HCT116 (cell line): ENCODE results near the gene HSPA13. TPM values are rescaled to one million over a fixed set of nuclear protein-coding genes. Genes with fewer than 3 reads are reported as not detected.
A peak's percentile ranks its signal among the peaks of the same experiment; 100 is the strongest.

Source experiments
- ATAC-seq: fragments of 200-7000 bp; cut with Tn5 transposase; 2 replicates; pipeline ENCODE4 v1.9.1; 2020; ENCODE audit warnings: mild to moderate bottlenecking, moderate library complexity
- BruUV-seq: library from RNA; stranded (reverse); fragments of 400-500 nt; replicated peaks from 2 replicates; lab custom pipeline; 2021; lab: Mats Ljungman, UMichigan
- CTCF ChIA-PET: fragments of 300-600 bp; sonication (Branson Sonifier 250); formaldehyde crosslinking; loops from one replicate; lab custom pipeline; 2021; ENCODE audit warnings: antibody characterized with exemption; lab: Charles Lee
- POLR2A ChIA-PET: fragments of 300-600, 350-600 bp; sonication (Branson Sonifier 250); formaldehyde crosslinking; loops from one replicate; lab custom pipeline; 2021; ENCODE audit warnings: antibody characterized with exemption; lab: Charles Lee
- RAD21 ChIA-PET, 2 experiments: fragments of 300-600 bp; sonication (Branson Sonifier 250); formaldehyde crosslinking; loops; one replicate each; lab custom pipeline; 2023; ENCODE audit warnings: low total read pairs in 2 of 2; ENCODE audit not compliant: uncharacterized antibody in 2 of 2, unreplicated experiment in 2 of 2, low non-redundant PET in 1 of 2; lab: Charles Lee
- DNase-seq: peaks from one replicate; pipeline ENCODE4 v3.0.0-alpha.2; 2010; ENCODE audit warnings: low read depth, low spot score
- H2AFZ ChIP-seq: fragments of 200-600 bp; shearing (Covaris generic), sonication (generic); 2 replicates; pipeline ENCODE4 v1.6.1; 2017; ENCODE audit warnings: low read depth, mixed run types, mixed read lengths, antibody characterized with exemption, low read length; ENCODE audit not compliant: poor library complexity, severe bottlenecking
- H3K27ac ChIP-seq: 2 replicates; pipeline ENCODE4 v1.5.1; 2012; ENCODE audit warnings: low read depth, low read length
- H3K27me3 ChIP-seq: fragments of 200-600 bp; sonication (generic); 2 replicates; pipeline ENCODE4 v1.6.1; 2016; ENCODE audit warnings: mixed run types, low read length, mixed read lengths; ENCODE audit not compliant: insufficient read depth
- H3K36me3 ChIP-seq, 2 experiments: fragments of 200-500 bp in 1 of 2; fragments of 200-600 bp in 1 of 2; sonication (Bioruptor generic) in 1 of 2; sonication (generic) in 1 of 2; 2 replicates each; pipeline versions ENCODE4 v1.5.1 to v1.6.1; 2014 to 2016; ENCODE audit warnings: low read length in 2 of 2, inconsistent platforms in 1 of 2, mixed read lengths in 1 of 2, mixed run types in 1 of 2; ENCODE audit not compliant: insufficient read depth in 2 of 2, control insufficient read depth in 1 of 2
- H3K4me1 ChIP-seq, 2 experiments: fragments of 200-600 bp in 1 of 2; sonication (generic) in 1 of 2; 2 replicates each; pipeline versions ENCODE4 v1.5.1 to v1.6.1; 2012 to 2017; ENCODE audit warnings: low read length in 2 of 2, inconsistent platforms in 1 of 2, mild to moderate bottlenecking in 1 of 2, mixed read lengths in 1 of 2, mixed run types in 1 of 2, moderate library complexity in 1 of 2; ENCODE audit not compliant: insufficient read depth in 2 of 2, control insufficient read depth in 1 of 2
- H3K4me2 ChIP-seq: fragments of 200-600 bp; sonication (generic); 2 replicates; pipeline ENCODE4 v1.6.1; 2017; ENCODE audit warnings: mixed run types, low read length, mixed read lengths
- H3K4me3 ChIP-seq, 2 experiments: fragments of 200-600 bp in 1 of 2; sonication (generic) in 1 of 2; replicated peaks in 1 of 2; 2 replicates each; pipeline ENCODE4 v1.5.1; 2011 to 2016; ENCODE audit warnings: low read length in 2 of 2, control low read depth in 1 of 2, low read depth in 1 of 2, mild to moderate bottlenecking in 1 of 2, mixed read lengths in 1 of 2, mixed run types in 1 of 2
- H3K79me2 ChIP-seq: fragments of 200-600 bp; sonication (generic); 2 replicates; pipeline ENCODE4 v1.6.1; 2017; ENCODE audit warnings: mild to moderate bottlenecking, mixed run types, low read length, moderate library complexity, mixed read lengths; ENCODE audit not compliant: insufficient read depth
- H3K9ac ChIP-seq: fragments of 200-600 bp; sonication (generic); 2 replicates; pipeline ENCODE4 v1.6.1; 2016; ENCODE audit warnings: low read length, mixed read lengths
- H3K9me2 ChIP-seq: fragments of 200-600 bp; sonication (generic), shearing (Covaris generic); 2 replicates; pipeline ENCODE4 v1.6.1; 2017; ENCODE audit warnings: mixed run types, mild to moderate bottlenecking, moderate library complexity; ENCODE audit not compliant: insufficient read depth
- H3K9me3 ChIP-seq, 2 experiments: fragments of 200-500 bp in 1 of 2; fragments of 200-600 bp in 1 of 2; sonication (Bioruptor generic) in 1 of 2; sonication (generic) in 1 of 2; 2 replicates each; pipeline ENCODE4 v1.6.1; 2014 to 2017; ENCODE audit warnings: low read length in 2 of 2, mixed read lengths in 2 of 2, inconsistent platforms in 1 of 2, low read depth in 1 of 2, mild to moderate bottlenecking in 1 of 2, mixed run types in 1 of 2, moderate library complexity in 1 of 2; ENCODE audit not compliant: control insufficient read depth in 1 of 2, insufficient read depth in 1 of 2
- H4K20me1 ChIP-seq: fragments of 200-600 bp; sonication (generic), shearing (Covaris generic); 2 replicates; pipeline ENCODE4 v1.6.1; 2017; ENCODE audit warnings: mixed run types, mild to moderate bottlenecking, moderate library complexity; ENCODE audit not compliant: insufficient read depth
- CBX3 ChIP-seq: IDR thresholded peaks from 2 replicates; pipeline ENCODE4 v1.6.1; 2012; ENCODE audit warnings: low read depth
- JUND ChIP-seq: IDR thresholded peaks from 2 replicates; pipeline ENCODE4 v1.6.1; 2012
- RAD21 ChIP-seq: IDR thresholded peaks from 2 replicates; pipeline ENCODE4 v1.6.1; 2012; ENCODE audit warnings: low read depth, mild to moderate bottlenecking
- SIN3A ChIP-seq: IDR thresholded peaks from 2 replicates; pipeline ENCODE4 v1.6.1; 2012; ENCODE audit warnings: low read depth
- YY1 ChIP-seq: IDR thresholded peaks from 2 replicates; pipeline ENCODE4 v1.6.1; 2011; ENCODE audit warnings: low read length, low read depth, moderate library complexity, mild to moderate bottlenecking; ENCODE audit not compliant: insufficient replicate concordance; ENCODE audit errors: extremely low read depth
- intact Hi-C: fragments of 100-400 bp; cut with micrococcal nuclease; formaldehyde crosslinking; loops from 2 replicates; pipeline ENCODE4 v1.10.0; 2022
- total RNA-seq: library from RNA; stranded (reverse); gene quantifications from one replicate; pipeline ENCODE4 v1.2.1, GENCODE V29; 2021; ENCODE audit not compliant: unreplicated experiment
- TF ChIP-seq, protein P1 (sequence below), 3 experiments: fragments of 200-600 bp in 1 of 3; sonication (generic) in 1 of 3; IDR thresholded peaks in 2 of 3; conservative IDR thresholded peaks in 1 of 3; 2 replicates each; pipeline ENCODE4 v1.5.1; 2012 to 2017; ENCODE audit warnings: low read depth in 2 of 3, low read length in 2 of 3, antibody characterized with exemption in 1 of 3, borderline replicate concordance in 1 of 3, control low read depth in 1 of 3, mild to moderate bottlenecking in 1 of 3, mixed read lengths in 1 of 3, mixed run types in 1 of 3, moderate library complexity in 1 of 3; ENCODE audit not compliant: insufficient read depth in 1 of 3
- TF ChIP-seq, protein P2 (sequence below): IDR thresholded peaks from 2 replicates; pipeline ENCODE4 v1.6.1; 2011; ENCODE audit warnings: mild to moderate bottlenecking, low read length, moderate library complexity; ENCODE audit not compliant: insufficient replicate concordance; ENCODE audit errors: extremely low read depth
- TF ChIP-seq, protein P3 (sequence below): IDR thresholded peaks from 2 replicates; pipeline ENCODE4 v1.6.1; 2012

HSPA13 gene
- total RNA-seq, 1 experiment from 2014 or later, result 32.7 TPM

DNA sequence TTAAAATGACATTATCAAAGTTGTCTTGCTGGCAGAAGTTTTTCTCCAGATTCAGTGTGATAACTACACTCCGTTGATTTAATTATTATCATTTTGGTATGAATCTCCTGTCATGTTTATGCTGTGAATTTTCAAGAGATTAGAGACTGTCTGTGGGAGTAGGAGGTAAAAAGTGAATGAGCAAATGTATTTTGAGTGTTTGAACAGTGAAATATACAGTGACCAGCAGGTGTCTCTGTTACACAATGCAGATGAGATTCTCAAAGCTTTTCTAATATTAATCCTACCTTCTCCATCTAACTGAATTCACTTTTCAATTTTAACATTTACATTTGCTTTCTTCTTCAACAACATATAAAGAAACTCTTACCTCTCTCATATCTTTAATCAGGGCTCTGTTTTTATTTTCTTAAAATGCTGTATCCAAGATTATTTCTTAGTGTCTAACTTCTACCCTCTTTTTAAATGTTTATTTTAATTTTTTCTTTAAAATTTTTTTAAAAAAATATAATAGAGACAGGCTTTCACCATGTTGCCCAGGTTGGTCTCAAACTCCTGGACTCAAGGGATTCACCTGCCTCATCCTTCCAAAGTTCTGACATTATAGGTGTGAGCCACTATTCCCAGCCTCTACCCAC lies 20.9 kb upstream of the HSPA13 start:
- Histone ChIP-seq H3K4me1 (no peaks in the 10 kb centered on the region), H3K4me2 (no peak overlapping the region), H3K4me3 (no peak overlapping the region), H3K36me3 (no peaks in the 10 kb centered on the region), H3K27me3 (no peaks in the 10 kb centered on the region), H3K9me2 (no peaks in the 10 kb centered on the region), H2AFZ (no peak overlapping the region), H3K9me3 (no peaks in the 10 kb centered on the region), H3K79me2 (no peaks in the 10 kb centered on the region), H3K9ac (no peak overlapping the region), H4K20me1 (no peaks in the 10 kb centered on the region), H3K27ac (no peak overlapping the region)
- POLR2A ChIA-PET, result no interaction called here
- 0 out of 2 replicates have a peak, but pooled peaks have one; percentile 47 for ATAC-seq
- TF ChIP-seq RAD21, result peak; percentile 41
- TF ChIP-seq, protein P1, sequence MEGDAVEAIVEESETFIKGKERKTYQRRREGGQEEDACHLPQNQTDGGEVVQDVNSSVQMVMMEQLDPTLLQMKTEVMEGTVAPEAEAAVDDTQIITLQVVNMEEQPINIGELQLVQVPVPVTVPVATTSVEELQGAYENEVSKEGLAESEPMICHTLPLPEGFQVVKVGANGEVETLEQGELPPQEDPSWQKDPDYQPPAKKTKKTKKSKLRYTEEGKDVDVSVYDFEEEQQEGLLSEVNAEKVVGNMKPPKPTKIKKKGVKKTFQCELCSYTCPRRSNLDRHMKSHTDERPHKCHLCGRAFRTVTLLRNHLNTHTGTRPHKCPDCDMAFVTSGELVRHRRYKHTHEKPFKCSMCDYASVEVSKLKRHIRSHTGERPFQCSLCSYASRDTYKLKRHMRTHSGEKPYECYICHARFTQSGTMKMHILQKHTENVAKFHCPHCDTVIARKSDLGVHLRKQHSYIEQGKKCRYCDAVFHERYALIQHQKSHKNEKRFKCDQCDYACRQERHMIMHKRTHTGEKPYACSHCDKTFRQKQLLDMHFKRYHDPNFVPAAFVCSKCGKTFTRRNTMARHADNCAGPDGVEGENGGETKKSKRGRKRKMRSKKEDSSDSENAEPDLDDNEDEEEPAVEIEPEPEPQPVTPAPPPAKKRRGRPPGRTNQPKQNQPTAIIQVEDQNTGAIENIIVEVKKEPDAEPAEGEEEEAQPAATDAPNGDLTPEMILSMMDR (IDR thresholded peaks at IDR 0.05 in 2 of 3, conservative IDR thresholded peaks at IDR 0.05 in 1 of 3; ENCODE audit: borderline replicate concordance in 1 of 3, insufficient read depth in 1 of 3, low read depth in 2 of 3, low read length in 2 of 3), result peak; percentile 15 to 60 (median 46); a peak in 4 of 6 replicates
- no peak for TF ChIP-seq JUND
- intact Hi-C loops, result no loop called here
- CTCF ChIA-PET, result interaction anchor here (0.9 to 1.0 kb wide), 2 partner anchors 11 to 32 kb away, joined by 3 read pairs; no protein-coding TSS in a partner anchor
- no TSS peak for BruUV-seq
- RAD21 ChIA-PET, result no interaction called here
- peak; percentile 13 for DNase-seq

DNA sequence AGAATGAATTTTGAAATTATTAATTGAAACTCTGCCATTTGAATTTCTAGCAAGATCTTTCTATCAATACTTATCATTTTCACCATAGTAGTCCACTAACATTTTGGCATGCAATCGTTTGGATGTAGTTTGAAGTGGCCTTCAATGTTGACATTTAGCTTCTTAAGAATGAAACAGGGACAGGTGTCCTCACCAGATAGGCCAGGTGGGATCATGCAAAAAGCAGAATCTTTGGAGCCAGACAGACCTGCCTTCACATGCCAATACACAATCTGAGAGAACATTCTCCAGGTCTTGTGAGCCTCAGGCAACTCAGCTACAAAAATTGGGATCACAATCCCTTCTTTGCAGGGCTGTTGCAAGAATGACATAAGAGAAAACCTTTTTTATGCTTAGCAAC lies 18.3 kb upstream of the HSPA13 start:
- H3K27me3 ChIP-seq, result no peaks in the 10 kb centered on the region
- TF ChIP-seq, protein P2, sequence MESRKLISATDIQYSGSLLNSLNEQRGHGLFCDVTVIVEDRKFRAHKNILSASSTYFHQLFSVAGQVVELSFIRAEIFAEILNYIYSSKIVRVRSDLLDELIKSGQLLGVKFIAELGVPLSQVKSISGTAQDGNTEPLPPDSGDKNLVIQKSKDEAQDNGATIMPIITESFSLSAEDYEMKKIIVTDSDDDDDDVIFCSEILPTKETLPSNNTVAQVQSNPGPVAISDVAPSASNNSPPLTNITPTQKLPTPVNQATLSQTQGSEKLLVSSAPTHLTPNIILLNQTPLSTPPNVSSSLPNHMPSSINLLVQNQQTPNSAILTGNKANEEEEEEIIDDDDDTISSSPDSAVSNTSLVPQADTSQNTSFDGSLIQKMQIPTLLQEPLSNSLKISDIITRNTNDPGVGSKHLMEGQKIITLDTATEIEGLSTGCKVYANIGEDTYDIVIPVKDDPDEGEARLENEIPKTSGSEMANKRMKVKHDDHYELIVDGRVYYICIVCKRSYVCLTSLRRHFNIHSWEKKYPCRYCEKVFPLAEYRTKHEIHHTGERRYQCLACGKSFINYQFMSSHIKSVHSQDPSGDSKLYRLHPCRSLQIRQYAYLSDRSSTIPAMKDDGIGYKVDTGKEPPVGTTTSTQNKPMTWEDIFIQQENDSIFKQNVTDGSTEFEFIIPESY, result no peak
- TF ChIP-seq, protein P3, sequence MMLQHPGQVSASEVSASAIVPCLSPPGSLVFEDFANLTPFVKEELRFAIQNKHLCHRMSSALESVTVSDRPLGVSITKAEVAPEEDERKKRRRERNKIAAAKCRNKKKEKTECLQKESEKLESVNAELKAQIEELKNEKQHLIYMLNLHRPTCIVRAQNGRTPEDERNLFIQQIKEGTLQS, result no peak
- TF ChIP-seq SIN3A, result no peak
- no peak for TF ChIP-seq CBX3
- no peak for TF ChIP-seq YY1
- ChIA-PET RAD21 (no interaction called here), POLR2A (no interaction called here), CTCF (interaction anchor here (1.0 kb wide), 1 partner anchor 1082 kb away, joined by 3 read pairs; no protein-coding TSS in a partner anchor)
- no peak overlapping the region for H3K27ac ChIP-seq
- DNase-seq (no peak), ATAC-seq (no peak)
- no peaks in the 10 kb centered on the region for H3K79me2 ChIP-seq
- no peak overlapping the region for H3K9ac ChIP-seq
- H4K20me1 ChIP-seq, result no peaks in the 10 kb centered on the region
- no peak overlapping the region for H2AFZ ChIP-seq
- H3K4me2 ChIP-seq, result no peak overlapping the region
- no peaks in the 10 kb centered on the region for H3K36me3 ChIP-seq
- no peaks in the 10 kb centered on the region for H3K9me3 ChIP-seq
- BruUV-seq, result no TSS peak
- H3K4me1 ChIP-seq, result no peaks in the 10 kb centered on the region
- intact Hi-C loops, result no loop called here
- no peak overlapping the region for H3K4me3 ChIP-seq
- H3K9me2 ChIP-seq, result no peaks in the 10 kb centered on the region
